GM18511 (cell line): ENCODE measurements around the gene CCDC141.
"Not testable (repeated sequence)": the region's sequence is repeated elsewhere in the genome, so short reads cannot be mapped to it uniquely, and the experiment has no call there.

ENCODE experiments used
- ATAC-seq: cut with Tn5 transposase; IDR thresholded peaks from one replicate; pipeline ENCODE4 v1.9.1; 2021; ENCODE audit warnings: mild to moderate bottlenecking, moderate library complexity; ENCODE audit not compliant: unreplicated experiment

CCDC141 gene

GRCh38 chr2:179049546-179050311, at the start of gene CCDC141:
Gene CCDC141, minus strand, starts transcription at chr2:179050137. Its CDS starts 196 bp downstream, at chr2:179049941.
- ATAC-seq, result peak; percentile 81

GRCh38 chr2:179098080-179098689, 48.2 kb upstream of the CCDC141 start:
- no peak for ATAC-seq

- no peak for ATAC-seq
Measured at GRCh38 chr2:179097131-179097530, 47.2 kb upstream of the CCDC141 start.

GRCh38 chr2:179096090-179096489, 46.2 kb upstream of the CCDC141 start:
- ATAC-seq, result peak; percentile 99

GRCh38 chr2:179092912-179093311, 43.0 kb upstream of the CCDC141 start:
- ATAC-seq, result not testable (repeated sequence)

GRCh38 chr2:179082697-179083096, 32.8 kb upstream of the CCDC141 start:
- no peak for ATAC-seq

- no peak for ATAC-seq
Measured at GRCh38 chr2:179081954-179082353, 32.0 kb upstream of the CCDC141 start.

GRCh38 chr2:179072527-179072926, 22.6 kb upstream of the CCDC141 start:
- no peak for ATAC-seq

- ATAC-seq, result no peak
Measured at GRCh38 chr2:179071810-179072355, 21.9 kb upstream of the CCDC141 start.

GRCh38 chr2:179070895-179071294, 21.0 kb upstream of the CCDC141 start:
- no peak for ATAC-seq

- ATAC-seq, result no peak
Measured at GRCh38 chr2:179069685-179070084, 19.7 kb upstream of the CCDC141 start.

GRCh38 chr2:179068991-179069643, 19.2 kb upstream of the CCDC141 start:
- ATAC-seq, result no peak

GRCh38 chr2:179059026-179059700, 9.2 kb upstream of the CCDC141 start:
- ATAC-seq, result peak; percentile 92

- ATAC-seq, result no peak
Measured at GRCh38 chr2:179057737-179058136, 7.8 kb upstream of the CCDC141 start.

GRCh38 chr2:179053568-179053967, 3.6 kb upstream of the CCDC141 start:
- ATAC-seq, result not testable (repeated sequence)

GRCh38 chr2:179051250-179051649, 1.3 kb upstream of the CCDC141 start:
- no peak for ATAC-seq

- ATAC-seq, result no peak
Measured at GRCh38 chr2:179050755-179051154, 818 bp upstream of the CCDC141 start.

GRCh38 chr2:179049203-179049545, 763 bp downstream of the CCDC141 start:
- ATAC-seq, result peak; percentile 50

GRCh38 chr2:179048099-179048498, 1.8 kb downstream of the CCDC141 start:
- ATAC-seq, result no peak

- ATAC-seq, result not testable (repeated sequence)
Measured at GRCh38 chr2:179045602-179046001, 4.3 kb downstream of the CCDC141 start.

- ATAC-seq, result no peak
Measured at GRCh38 chr2:179044500-179044899, 5.4 kb downstream of the CCDC141 start.
